Muscle of leg (tissue), 11 donors: Measurements from ENCODE around the gene CDK12. TPM values are rescaled to one million over a fixed set of nuclear protein-coding genes. Genes with fewer than 3 reads are reported as not detected.
A peak's percentile ranks its signal among the peaks of the same experiment; 100 is the strongest.
"Not testable (repeated sequence)": the region's sequence is repeated elsewhere in the genome, so short reads cannot be mapped to it uniquely, and the experiment has no call there.

Source experiments
- DNase-seq: peaks from one replicate; pipeline ENCODE4 v3.0.0; 2013
- H3K27ac ChIP-seq: one replicate; pipeline ENCODE4 v1.5.1; 2013; ENCODE audit warnings: mild to moderate bottlenecking, low read length, control low read depth
- H3K27me3 ChIP-seq: one replicate; pipeline ENCODE4 v1.6.1; 2013; ENCODE audit warnings: low read length; ENCODE audit not compliant: control insufficient read depth, insufficient read depth
- H3K36me3 ChIP-seq: one replicate; pipeline ENCODE4 v1.6.1; 2013; ENCODE audit warnings: low read length; ENCODE audit not compliant: control insufficient read depth, insufficient read depth
- H3K4me1 ChIP-seq: one replicate; pipeline ENCODE4 v1.6.1; 2013; ENCODE audit warnings: low read length; ENCODE audit not compliant: control insufficient read depth, insufficient read depth
- H3K4me3 ChIP-seq: one replicate; pipeline ENCODE4 v1.5.1; 2013; ENCODE audit warnings: low read length, control low read depth
- H3K9me3 ChIP-seq: replicated peaks from 2 replicates; pipeline ENCODE4 v1.6.1; 2013; ENCODE audit warnings: low read depth, low read length; ENCODE audit not compliant: control insufficient read depth
- WGBS: methylation state at CpG from one replicate; pipeline ENCODE4 v1.1.5; 2013; ENCODE audit warnings: missing lambda C conversion rate; ENCODE audit not compliant: insufficient coverage; 5-methylcytosine and 5-hydroxymethylcytosine counted together
- polyA plus RNA-seq, 8 donors: library from polyadenylated mRNA; unstranded; fragments of 120-200 nt; gene quantifications; one replicate each; pipeline versions ENCODE4 v1.2.1 to v1.2.3, GENCODE V29; 2013; ENCODE audit warnings: inconsistent platforms in 1 of 8, low replicate concordance in 1 of 8; ENCODE audit not compliant: insufficient read length in 8 of 8, insufficient read depth in 1 of 8
- total RNA-seq: library from RNA; stranded (reverse); fragments of 120-200 nt; gene quantifications from one replicate; pipeline ENCODE4 v1.2.4, GENCODE V29; 2013

CDK12 gene
- total and polyA plus RNA-seq, 9 donors = 24.1 to 34.0 (median 27.0) TPM

DNA sequence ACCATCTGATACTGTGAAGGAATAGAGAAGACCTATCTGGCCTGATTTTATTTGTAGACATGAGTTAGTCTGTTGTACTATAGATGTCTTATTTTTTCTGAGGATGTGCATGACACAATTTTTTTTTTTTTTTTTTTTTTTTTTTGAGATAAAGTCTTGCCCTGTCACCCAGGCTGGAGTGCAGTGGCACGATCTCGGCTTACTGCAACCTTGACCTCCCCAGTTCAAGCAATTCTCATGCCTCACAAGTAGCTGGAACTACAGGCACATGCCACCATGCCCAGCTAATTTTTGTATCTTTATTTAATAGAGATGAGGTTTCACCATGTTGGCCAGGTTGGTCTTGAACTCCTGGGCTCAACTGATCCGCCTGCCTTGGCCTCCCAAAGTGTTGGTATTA is 26.2 kb downstream of the CDK12 start:
- not testable (repeated sequence) for DNase-seq, H3K27ac ChIP-seq, H3K27me3 ChIP-seq, H3K4me3 ChIP-seq, H3K9me3 ChIP-seq, H3K4me1 ChIP-seq
- peaks cover 19% of the 10 kb centered on the region for H3K36me3 ChIP-seq
- WGBS = no CpG with 5 or more reads among the region's 3 CpGs

DNA sequence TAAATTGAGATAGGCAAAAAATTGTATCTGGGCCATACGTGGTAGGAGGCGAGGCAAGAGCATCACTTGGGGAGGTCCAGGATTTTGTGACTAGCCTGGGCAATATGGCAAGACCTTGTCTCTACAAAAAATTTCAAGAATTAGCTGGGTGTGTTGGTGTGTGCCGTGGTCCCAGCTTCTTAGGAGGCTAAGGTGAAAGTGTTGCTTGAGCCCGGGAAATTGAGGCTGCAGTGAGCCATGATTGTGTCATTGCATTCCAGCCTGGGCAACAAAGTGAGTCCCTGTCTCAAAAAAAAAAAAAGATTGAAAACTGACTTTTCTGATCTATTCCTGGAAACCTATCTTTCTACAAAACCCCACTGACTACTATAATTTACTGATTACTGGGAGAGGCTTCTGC is 26.7 kb downstream of the CDK12 start:
- peaks cover 18% of the 10 kb centered on the region for H3K36me3 ChIP-seq
- H3K9me3 ChIP-seq = no peaks in the 10 kb centered on the region
- H3K4me3 ChIP-seq = no peak overlapping the region
- H3K27me3 ChIP-seq = no peaks in the 10 kb centered on the region
- no peak for DNase-seq
- 97% methylated on average over 3 of the region's 4 CpGs for WGBS
- no peaks in the 10 kb centered on the region for H3K4me1 ChIP-seq
- H3K27ac ChIP-seq = no peak overlapping the region

GRCh38 chr17:39496921-39497320 is 35.6 kb downstream of the CDK12 start:
- not testable (repeated sequence) for DNase-seq, H3K27me3 ChIP-seq, H3K9me3 ChIP-seq, H3K27ac ChIP-seq, H3K4me1 ChIP-seq, H3K4me3 ChIP-seq
- peaks cover 59% of the 10 kb centered on the region for H3K36me3 ChIP-seq
- WGBS = 97% methylated on average over 12 of the region's 12 CpGs

DNA sequence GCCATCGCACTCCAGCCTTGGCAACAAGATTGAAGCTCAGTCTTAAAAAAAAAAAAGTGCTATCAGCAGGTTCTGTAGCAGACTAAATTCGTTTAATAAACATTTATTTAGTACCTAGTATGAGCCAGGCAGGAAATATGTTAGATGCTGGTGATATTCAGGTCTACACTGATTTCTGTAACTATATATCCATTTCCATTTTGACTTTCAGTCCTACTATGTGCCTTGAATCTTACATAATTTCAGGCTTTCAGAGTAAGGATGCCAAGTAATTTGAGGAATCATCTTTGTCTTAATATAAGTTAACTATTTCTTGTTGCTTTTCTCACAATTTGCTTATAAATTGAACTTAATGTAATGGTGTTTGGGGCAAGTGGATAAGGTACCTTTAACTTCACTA is 46.2 kb downstream of the CDK12 start:
- Histone ChIP-seq H3K4me1 (no peaks in the 10 kb centered on the region), H3K36me3 (peaks cover 51% of the 10 kb centered on the region), H3K9me3 (no peaks in the 10 kb centered on the region), H3K27me3 (no peaks in the 10 kb centered on the region), H3K27ac (no peak overlapping the region), H3K4me3 (no peak overlapping the region)
- DNase-seq = no peak
- 100% methylated on average over 1 of the region's 2 CpGs for WGBS

DNA sequence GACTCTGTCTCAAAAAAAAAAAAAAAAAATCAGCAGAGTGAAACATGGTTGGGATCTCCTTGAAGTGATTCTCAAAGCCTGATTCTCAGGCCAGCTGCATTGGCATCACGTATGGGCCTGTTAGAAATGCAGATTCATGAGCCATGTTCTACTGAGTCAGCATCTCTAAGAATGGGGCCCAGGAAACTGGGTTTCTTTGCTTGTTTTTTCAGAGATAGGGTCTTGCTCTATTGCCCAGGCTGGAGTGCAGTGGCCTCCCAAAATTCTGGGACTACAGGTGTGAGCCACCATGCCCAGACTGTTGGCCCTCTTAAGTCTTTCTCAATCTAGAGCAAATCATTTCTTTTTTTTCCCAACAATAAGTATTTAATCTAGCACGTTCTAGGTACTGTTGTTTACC is 47.7 kb downstream of the CDK12 start:
- H3K4me1 ChIP-seq = no peaks in the 10 kb centered on the region
- H3K9me3 ChIP-seq = no peaks in the 10 kb centered on the region
- H3K36me3 ChIP-seq = peaks cover 37% of the 10 kb centered on the region
- no peak for DNase-seq
- H3K4me3 ChIP-seq = no peak overlapping the region
- H3K27ac ChIP-seq = no peak overlapping the region
- 88% methylated on average over 1 of the region's 2 CpGs for WGBS
- no peaks in the 10 kb centered on the region for H3K27me3 ChIP-seq

DNA sequence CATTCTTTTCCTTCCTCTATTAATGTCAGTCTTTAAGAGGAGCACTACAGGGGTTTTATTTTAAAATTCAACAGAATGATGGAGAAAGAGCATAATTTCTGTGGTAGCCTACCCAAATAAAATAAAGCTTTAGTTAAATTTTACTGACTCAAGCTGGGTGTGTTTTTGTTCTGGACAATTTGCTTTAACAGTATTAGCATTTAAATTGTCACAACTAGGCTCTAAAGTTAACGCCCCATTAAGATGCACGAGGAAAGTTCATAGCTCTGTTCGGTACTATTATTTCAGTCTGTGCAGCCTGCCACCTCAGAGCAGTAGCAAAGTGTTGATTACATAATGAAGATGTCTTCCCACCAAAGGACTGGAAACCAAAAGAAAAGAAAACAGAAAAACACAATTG is 52.0 kb downstream of the CDK12 start:
- H3K36me3 ChIP-seq = peaks cover 41% of the 10 kb centered on the region
- H3K9me3 ChIP-seq = no peaks in the 10 kb centered on the region
- no peaks in the 10 kb centered on the region for H3K4me1 ChIP-seq
- H3K27ac ChIP-seq = no peak overlapping the region
- no peaks in the 10 kb centered on the region for H3K27me3 ChIP-seq
- H3K4me3 ChIP-seq = no peak overlapping the region
- WGBS = no CpG with 5 or more reads among the region's 3 CpGs
- DNase-seq = no peak

DNA sequence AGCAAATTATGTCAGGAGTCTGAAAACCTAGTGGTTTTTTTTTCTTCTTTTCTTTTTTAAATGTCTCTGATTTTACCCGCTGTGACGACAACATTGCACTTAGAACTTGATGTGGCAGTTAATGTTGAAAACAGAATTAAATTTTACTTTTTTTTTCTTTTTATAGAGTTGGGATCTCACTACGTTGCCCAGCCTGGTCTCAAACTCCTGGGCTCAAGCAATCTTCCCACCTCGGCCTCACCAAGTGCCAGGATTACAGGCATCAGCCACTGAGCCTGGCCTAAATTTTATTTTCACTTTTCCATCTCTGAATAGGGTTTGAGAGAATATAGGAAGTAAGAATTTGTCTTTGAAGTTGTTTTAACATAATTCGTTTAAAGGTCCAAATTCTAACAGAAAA is 52.6 kb downstream of the CDK12 start:
- Histone ChIP-seq H3K27ac (no peak overlapping the region), H3K9me3 (no peaks in the 10 kb centered on the region), H3K27me3 (no peaks in the 10 kb centered on the region), H3K4me1 (no peaks in the 10 kb centered on the region), H3K4me3 (no peak overlapping the region), H3K36me3 (peaks cover 43% of the 10 kb centered on the region)
- no peak for DNase-seq
- no CpG with 5 or more reads among the region's 5 CpGs for WGBS

DNA sequence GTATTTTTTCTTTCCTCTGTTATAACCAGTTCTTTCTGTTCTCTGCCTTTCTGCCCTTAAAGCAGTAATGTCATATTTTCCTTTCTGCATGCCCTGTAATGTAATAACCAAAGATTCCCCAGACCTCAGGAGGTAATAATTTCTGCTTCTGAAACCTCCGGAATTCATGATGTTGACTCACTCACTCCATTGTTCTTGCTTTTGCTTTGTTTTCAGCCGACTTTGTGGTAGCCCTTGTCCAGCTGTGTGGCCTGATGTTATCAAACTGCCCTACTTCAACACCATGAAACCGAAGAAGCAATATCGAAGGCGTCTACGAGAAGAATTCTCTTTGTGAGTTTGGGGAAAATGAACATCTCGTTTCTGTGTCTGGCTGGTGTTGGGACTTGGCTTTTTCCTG is 55.9 kb downstream of the CDK12 start:
- WGBS = 93% methylated on average over 6 of the region's 7 CpGs
- H3K4me3 ChIP-seq = no peak overlapping the region
- no peak overlapping the region for H3K27ac ChIP-seq
- no peak for DNase-seq
- H3K36me3 ChIP-seq = peaks cover 56% of the 10 kb centered on the region
- no peaks in the 10 kb centered on the region for H3K9me3 ChIP-seq
- no peaks in the 10 kb centered on the region for H3K4me1 ChIP-seq
- no peaks in the 10 kb centered on the region for H3K27me3 ChIP-seq

- Histone ChIP-seq H3K27me3 (no peaks in the 10 kb centered on the region), H3K9me3 (no peaks in the 10 kb centered on the region), H3K36me3 (peaks cover 61% of the 10 kb centered on the region), H3K27ac (no peak overlapping the region), H3K4me1 (no peaks in the 10 kb centered on the region), H3K4me3 (no peak overlapping the region)
- DNase-seq = no peak
- 69% methylated on average over 4 of the region's 6 CpGs for WGBS
These were observed 64.7 kb downstream of the CDK12 start for GRCh38 chr17:39525801-39526506.

- H3K27me3 ChIP-seq = no peaks in the 10 kb centered on the region
- H3K9me3 ChIP-seq = no peaks in the 10 kb centered on the region
- peaks cover 57% of the 10 kb centered on the region for H3K36me3 ChIP-seq
- WGBS = 100% methylated on average over 3 of the region's 7 CpGs
- H3K27ac ChIP-seq = no peak overlapping the region
- DNase-seq = peak; percentile 16
- H3K4me3 ChIP-seq = no peak overlapping the region
- no peaks in the 10 kb centered on the region for H3K4me1 ChIP-seq
These were observed 66.0 kb downstream of the CDK12 start for GRCh38 chr17:39527220-39527813.
